Chondrocyte (in vitro differentiated cells): ENCODE data around the gene ZCCHC3. TPM values are rescaled to one million over a fixed set of nuclear protein-coding genes. Genes with fewer than 3 reads are reported as not detected.

Experiments
- DNase-seq: peaks from one replicate; pipeline ENCODE4 v3.0.0; 2021; ENCODE audit warnings: mixed read lengths, low spot score
- H3K27ac Mint-ChIP-seq: one replicate; pipeline ENCODE4 v1.8.0; 2021; ENCODE audit warnings: mild to moderate bottlenecking, moderate library complexity, mixed read lengths; ENCODE audit not compliant: unreplicated experiment
- H3K27me3 Mint-ChIP-seq: 2 replicates; pipeline ENCODE4 v1.8.0; 2021; ENCODE audit warnings: low read depth, mixed read lengths
- H3K36me3 Mint-ChIP-seq: 2 replicates; pipeline ENCODE4 v1.8.0; 2021; ENCODE audit warnings: low read depth, mixed read lengths
- H3K4me1 Mint-ChIP-seq: 2 replicates; pipeline ENCODE4 v1.8.0; 2021; ENCODE audit warnings: low read depth, mild to moderate bottlenecking, mixed read lengths
- H3K4me3 Mint-ChIP-seq: one replicate; pipeline ENCODE4 v1.8.0; 2021; ENCODE audit warnings: mild to moderate bottlenecking, moderate library complexity, mixed read lengths; ENCODE audit not compliant: unreplicated experiment
- H3K9me3 Mint-ChIP-seq: 2 replicates; pipeline ENCODE4 v1.8.0; 2021; ENCODE audit warnings: low read depth, mixed read lengths
- total RNA-seq: library from RNA; stranded (reverse); gene quantifications from 3 replicates; pipeline ENCODE4 v1.2.1, GENCODE V29; 2021
- TF ChIP-seq, protein P1 (sequence below): fragments of 200-600 bp; sonication (generic); IDR thresholded peaks from 2 replicates; pipeline ENCODE4 v1.5.0; 2021; ENCODE audit warnings: antibody characterized with exemption, mild to moderate bottlenecking, moderate library complexity

Gene ZCCHC3
- total RNA-seq, 1 donor from 2014 or later = 18.6 TPM

GRCh38 chr20:284172-284571 lies 13.2 kb upstream of the ZCCHC3 start:
- H3K4me1 Mint-ChIP-seq = peaks cover 5% of the 10 kb centered on the region

DNA sequence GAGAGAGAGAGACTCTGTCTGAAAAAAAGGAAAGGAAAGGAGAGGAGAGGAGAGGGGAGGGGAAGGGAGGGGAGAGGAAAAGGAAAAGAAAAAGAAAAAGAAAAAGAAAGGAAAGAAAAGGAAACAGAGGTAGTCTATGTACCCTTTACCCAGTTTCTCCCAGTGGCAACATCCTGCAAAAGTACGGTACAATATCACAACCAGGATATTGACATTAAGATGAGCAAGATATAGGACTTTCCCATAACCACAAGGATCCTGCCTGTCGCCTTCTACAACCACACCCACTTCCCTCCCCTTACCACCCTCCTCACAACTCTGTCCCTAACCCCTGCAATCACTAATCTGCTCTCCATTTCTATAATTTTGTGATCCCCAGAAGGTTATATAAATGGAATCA lies 10.9 kb upstream of the ZCCHC3 start:
- H3K27me3 Mint-ChIP-seq = no peaks in the 10 kb centered on the region
- peaks cover 13% of the 10 kb centered on the region for H3K4me1 Mint-ChIP-seq
- no peak overlapping the region for H3K4me3 Mint-ChIP-seq
- H3K9me3 Mint-ChIP-seq = peaks cover 4% of the 10 kb centered on the region
- TF ChIP-seq, protein P1, sequence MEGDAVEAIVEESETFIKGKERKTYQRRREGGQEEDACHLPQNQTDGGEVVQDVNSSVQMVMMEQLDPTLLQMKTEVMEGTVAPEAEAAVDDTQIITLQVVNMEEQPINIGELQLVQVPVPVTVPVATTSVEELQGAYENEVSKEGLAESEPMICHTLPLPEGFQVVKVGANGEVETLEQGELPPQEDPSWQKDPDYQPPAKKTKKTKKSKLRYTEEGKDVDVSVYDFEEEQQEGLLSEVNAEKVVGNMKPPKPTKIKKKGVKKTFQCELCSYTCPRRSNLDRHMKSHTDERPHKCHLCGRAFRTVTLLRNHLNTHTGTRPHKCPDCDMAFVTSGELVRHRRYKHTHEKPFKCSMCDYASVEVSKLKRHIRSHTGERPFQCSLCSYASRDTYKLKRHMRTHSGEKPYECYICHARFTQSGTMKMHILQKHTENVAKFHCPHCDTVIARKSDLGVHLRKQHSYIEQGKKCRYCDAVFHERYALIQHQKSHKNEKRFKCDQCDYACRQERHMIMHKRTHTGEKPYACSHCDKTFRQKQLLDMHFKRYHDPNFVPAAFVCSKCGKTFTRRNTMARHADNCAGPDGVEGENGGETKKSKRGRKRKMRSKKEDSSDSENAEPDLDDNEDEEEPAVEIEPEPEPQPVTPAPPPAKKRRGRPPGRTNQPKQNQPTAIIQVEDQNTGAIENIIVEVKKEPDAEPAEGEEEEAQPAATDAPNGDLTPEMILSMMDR = no peak
- no peak overlapping the region for H3K27ac Mint-ChIP-seq
- peaks cover 7% of the 10 kb centered on the region for H3K36me3 Mint-ChIP-seq
- no peak for DNase-seq

More at GRCh38 chr20:284172-284571, 13.2 kb upstream of the ZCCHC3 start:
- Mint-ChIP-seq H3K4me3 (no peak overlapping the region), H3K36me3 (peaks cover 9% of the 10 kb centered on the region), H3K27me3 (no peaks in the 10 kb centered on the region), H3K9me3 (peaks cover 2% of the 10 kb centered on the region), H3K27ac (no peak overlapping the region)
- DNase-seq = no peak
- TF ChIP-seq, protein P1 = no peak

GRCh38 chr20:288956-289692 lies 8.2 kb upstream of the ZCCHC3 start:
- Mint-ChIP-seq H3K36me3 (peaks cover 2% of the 10 kb centered on the region), H3K9me3 (peaks cover 4% of the 10 kb centered on the region), H3K27ac (no peak overlapping the region), H3K4me1 (peaks cover 15% of the 10 kb centered on the region), H3K4me3 (no peak overlapping the region), H3K27me3 (no peaks in the 10 kb centered on the region)
- DNase-seq = no peak
- TF ChIP-seq, protein P1 = no peak

- TF ChIP-seq, protein P1 = no peak
- H3K27me3 Mint-ChIP-seq = no peaks in the 10 kb centered on the region
- H3K27ac Mint-ChIP-seq = no peak overlapping the region
- peaks cover 4% of the 10 kb centered on the region for H3K9me3 Mint-ChIP-seq
- peaks cover 15% of the 10 kb centered on the region for H3K4me1 Mint-ChIP-seq
- no peak for DNase-seq
- no peak overlapping the region for H3K4me3 Mint-ChIP-seq
- peaks cover 2% of the 10 kb centered on the region for H3K36me3 Mint-ChIP-seq
Measured at GRCh38 chr20:289693-290083, 7.7 kb upstream of the ZCCHC3 start.

DNA sequence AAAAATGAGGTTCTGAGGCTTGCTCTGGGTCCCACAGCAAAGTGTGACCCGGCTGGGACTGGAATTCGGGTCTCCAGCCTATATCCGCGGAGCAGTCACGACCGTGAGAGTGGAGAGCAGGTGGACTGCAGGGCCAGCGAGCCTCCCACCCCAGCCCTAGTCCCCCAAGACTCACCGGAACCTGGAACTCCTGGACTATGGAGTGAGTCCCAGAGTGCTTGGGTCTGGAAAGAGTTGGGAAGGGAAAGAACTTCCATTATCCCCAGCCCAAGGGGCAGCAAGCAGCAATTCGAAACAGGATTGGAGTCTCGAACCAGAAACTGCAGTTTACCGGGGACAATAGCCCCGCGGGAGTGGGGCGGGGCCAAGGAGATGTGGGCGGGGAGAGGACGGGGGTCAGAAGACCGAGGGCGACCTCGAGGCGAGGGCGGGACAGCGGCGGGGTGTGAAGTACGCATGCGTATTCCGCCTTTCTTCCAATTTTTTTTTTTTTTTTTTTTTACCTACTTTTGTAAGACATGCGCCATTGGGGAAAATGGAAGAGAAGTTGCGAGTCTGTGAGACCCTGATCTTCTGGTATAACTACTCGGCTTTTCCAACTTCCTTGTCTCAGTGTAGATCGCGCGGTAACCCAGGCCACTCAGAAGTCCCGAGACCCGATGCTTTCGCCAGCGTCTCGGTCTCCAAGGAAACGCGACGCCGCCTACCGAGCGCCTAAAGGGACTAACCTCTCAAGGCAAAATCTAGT lies 7.1 kb upstream of the ZCCHC3 start, which contains the start of gene C20orf96:
Gene C20orf96, minus strand, starts transcription at position 667 of the 748 bp plus-strand sequence. Its CDS starts 140 bp downstream, at position 527.
- TF ChIP-seq, protein P1 = peak; percentile 74
- Mint-ChIP-seq H3K27me3 (no peaks in the 10 kb centered on the region), H3K4me1 (peaks cover 15% of the 10 kb centered on the region), H3K36me3 (peaks cover 2% of the 10 kb centered on the region), H3K4me3 (no peak within 1 kb of the TSS), H3K9me3 (peaks cover 4% of the 10 kb centered on the region), H3K27ac (no peak within 1 kb of the TSS)
- no peak for DNase-seq
